Retinal pigment epithelial cell (primary cell): ENCODE data around the gene R3HDM2.

Source experiments
- DNase-seq: peaks from one replicate; pipeline ENCODE4 v3.0.0-alpha.2; 2010; ENCODE audit warnings: low read depth
- H3K4me3 ChIP-seq: 2 replicates; pipeline ENCODE4 v1.5.1; 2011; ENCODE audit warnings: mild to moderate bottlenecking, low read length, control low read depth, moderate library complexity
- TF ChIP-seq, protein P1 (sequence below): conservative IDR thresholded peaks from 2 replicates; pipeline ENCODE4 v1.5.1; 2011; ENCODE audit warnings: low read depth, low read length, control low read depth, inconsistent platforms

R3HDM2 gene

DNA sequence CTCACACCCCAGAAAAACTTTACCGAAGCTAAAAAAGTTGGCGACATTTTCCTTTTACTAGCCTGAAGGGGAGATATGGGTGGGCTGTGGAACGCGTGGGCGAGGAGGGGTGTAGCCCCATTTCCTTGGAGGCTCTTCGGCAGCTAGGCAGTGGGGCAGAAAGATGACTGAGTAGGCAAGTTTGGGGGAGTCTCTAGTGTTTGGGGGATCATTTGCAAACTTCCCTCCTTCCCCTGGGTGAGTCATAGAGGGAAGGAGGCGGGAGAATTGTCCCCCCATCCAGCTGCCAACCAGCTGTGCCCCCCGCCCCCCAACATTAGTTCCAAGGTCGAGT lies 31.0 kb upstream of the R3HDM2 start:
- TF ChIP-seq, protein P1, sequence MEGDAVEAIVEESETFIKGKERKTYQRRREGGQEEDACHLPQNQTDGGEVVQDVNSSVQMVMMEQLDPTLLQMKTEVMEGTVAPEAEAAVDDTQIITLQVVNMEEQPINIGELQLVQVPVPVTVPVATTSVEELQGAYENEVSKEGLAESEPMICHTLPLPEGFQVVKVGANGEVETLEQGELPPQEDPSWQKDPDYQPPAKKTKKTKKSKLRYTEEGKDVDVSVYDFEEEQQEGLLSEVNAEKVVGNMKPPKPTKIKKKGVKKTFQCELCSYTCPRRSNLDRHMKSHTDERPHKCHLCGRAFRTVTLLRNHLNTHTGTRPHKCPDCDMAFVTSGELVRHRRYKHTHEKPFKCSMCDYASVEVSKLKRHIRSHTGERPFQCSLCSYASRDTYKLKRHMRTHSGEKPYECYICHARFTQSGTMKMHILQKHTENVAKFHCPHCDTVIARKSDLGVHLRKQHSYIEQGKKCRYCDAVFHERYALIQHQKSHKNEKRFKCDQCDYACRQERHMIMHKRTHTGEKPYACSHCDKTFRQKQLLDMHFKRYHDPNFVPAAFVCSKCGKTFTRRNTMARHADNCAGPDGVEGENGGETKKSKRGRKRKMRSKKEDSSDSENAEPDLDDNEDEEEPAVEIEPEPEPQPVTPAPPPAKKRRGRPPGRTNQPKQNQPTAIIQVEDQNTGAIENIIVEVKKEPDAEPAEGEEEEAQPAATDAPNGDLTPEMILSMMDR, result no peak

DNA sequence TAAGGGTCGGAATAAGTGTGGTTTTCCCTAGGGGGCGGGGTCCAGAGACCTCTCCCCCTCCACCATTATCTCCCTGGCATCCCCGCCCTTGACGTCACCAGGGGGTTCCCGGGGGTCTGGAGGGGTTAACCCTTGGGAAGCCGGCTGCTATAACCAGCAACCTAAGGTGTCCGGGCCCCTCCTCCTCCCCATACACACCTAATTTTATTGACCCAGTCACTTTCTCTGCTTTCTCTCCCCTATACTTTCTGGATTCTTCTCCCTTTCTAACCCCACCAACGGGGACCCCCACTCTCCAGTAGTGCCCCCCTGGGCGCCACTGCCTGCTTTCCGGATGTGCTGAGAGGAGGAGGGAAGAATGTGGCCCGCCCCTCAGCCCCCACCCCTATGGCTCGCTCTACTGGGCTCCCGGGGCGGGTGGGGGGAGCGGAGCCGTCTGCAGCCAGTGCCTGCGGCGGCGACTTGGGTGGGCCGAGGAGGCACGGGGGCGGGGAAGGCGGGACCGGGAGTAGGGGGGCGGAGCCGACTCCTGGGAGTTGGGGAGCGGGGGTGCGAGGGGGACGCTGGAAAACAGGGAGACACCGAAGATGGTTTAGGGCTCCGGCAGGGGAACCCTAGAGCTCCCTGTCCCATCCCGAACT lies 30.6 kb upstream of the R3HDM2 start:
- TF ChIP-seq, protein P1, result no peak
- peak overlapping the region; percentile 55 for H3K4me3 ChIP-seq
- no peak for DNase-seq

More for the DNA sequence above, 31.0 kb upstream of the R3HDM2 start:
- no peak for DNase-seq
- H3K4me3 ChIP-seq, result peak overlapping the region; percentile 55

GRCh38 chr12:57460841-57461275 lies 30.0 kb upstream of the R3HDM2 start:
- TF ChIP-seq, protein P1, result no peak
- H3K4me3 ChIP-seq, result no peak overlapping the region
- DNase-seq, result no peak

- TF ChIP-seq, protein P1, result no peak
- DNase-seq, result no peak
- H3K4me3 ChIP-seq, result no peak overlapping the region
These were observed 29.6 kb upstream of the R3HDM2 start for GRCh38 chr12:57460468-57460784.

- no peak for DNase-seq
- TF ChIP-seq, protein P1, result no peak
- peak within 1 kb of the TSS; percentile 81 for H3K4me3 ChIP-seq
These were observed 29.1 kb upstream of the R3HDM2 start, which contains the start of gene GLI1 for GRCh38 chr12:57459750-57460467. GLI1 (plus strand) TSS chr12:57459785; CDS start chr12:57463692, 3,907 bp downstream.

- TF ChIP-seq, protein P1, result peak; percentile 97
- H3K4me3 ChIP-seq, result peak overlapping the region; percentile 81
- DNase-seq, result peak; percentile 72
These were observed 28.4 kb upstream of the R3HDM2 start for GRCh38 chr12:57459055-57459749.
